DOHH2 (cell line): ENCODE results near the gene QTRT2.

ENCODE experiments used
- EZH2phosphoT487 ChIP-seq: fragments of 200-600 bp; sonication (generic); IDR thresholded peaks from 2 replicates; pipeline ENCODE4 v1.6.1; 2017; ENCODE audit warnings: borderline replicate concordance, mild to moderate bottlenecking, antibody characterized with exemption, low read length, moderate library complexity, mixed read lengths
- TF ChIP-seq, protein P1 (sequence below): fragments of 200-600 bp; sonication (generic); IDR thresholded peaks from one replicate; pipeline ENCODE4 v1.5.1; 2014; ENCODE audit warnings: antibody characterized with exemption, mild to moderate bottlenecking, low read depth, low read length; ENCODE audit not compliant: poor library complexity, severe bottlenecking

DNA sequence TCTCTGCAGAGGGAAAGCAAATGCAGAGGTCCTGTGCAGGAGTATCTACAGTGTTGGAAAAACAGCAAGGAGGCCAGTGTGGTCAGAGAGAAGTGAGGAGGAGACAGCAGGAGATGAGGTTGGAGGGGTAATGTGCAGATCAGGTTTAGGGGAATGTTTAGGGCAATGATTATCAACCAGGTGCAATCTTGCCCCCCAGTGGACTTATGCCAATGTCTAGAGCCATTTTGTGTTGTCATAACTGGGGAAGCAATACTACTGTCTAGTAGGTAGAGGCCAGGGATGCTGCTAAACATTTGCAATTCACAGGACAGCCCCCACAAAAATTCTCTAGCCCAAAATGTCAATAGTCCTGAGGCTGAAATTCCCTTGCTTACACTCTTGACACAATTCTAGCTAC is 13.3 kb upstream of the QTRT2 start:
- TF ChIP-seq EZH2phosphoT487 = no peak
- TF ChIP-seq, protein P1, sequence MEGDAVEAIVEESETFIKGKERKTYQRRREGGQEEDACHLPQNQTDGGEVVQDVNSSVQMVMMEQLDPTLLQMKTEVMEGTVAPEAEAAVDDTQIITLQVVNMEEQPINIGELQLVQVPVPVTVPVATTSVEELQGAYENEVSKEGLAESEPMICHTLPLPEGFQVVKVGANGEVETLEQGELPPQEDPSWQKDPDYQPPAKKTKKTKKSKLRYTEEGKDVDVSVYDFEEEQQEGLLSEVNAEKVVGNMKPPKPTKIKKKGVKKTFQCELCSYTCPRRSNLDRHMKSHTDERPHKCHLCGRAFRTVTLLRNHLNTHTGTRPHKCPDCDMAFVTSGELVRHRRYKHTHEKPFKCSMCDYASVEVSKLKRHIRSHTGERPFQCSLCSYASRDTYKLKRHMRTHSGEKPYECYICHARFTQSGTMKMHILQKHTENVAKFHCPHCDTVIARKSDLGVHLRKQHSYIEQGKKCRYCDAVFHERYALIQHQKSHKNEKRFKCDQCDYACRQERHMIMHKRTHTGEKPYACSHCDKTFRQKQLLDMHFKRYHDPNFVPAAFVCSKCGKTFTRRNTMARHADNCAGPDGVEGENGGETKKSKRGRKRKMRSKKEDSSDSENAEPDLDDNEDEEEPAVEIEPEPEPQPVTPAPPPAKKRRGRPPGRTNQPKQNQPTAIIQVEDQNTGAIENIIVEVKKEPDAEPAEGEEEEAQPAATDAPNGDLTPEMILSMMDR = no peak
